HCT116 (cell line): ENCODE results near the gene PEX1. TPM values are rescaled to one million over a fixed set of nuclear protein-coding genes. Genes with fewer than 3 reads are reported as not detected.

ENCODE experiments used
- ATAC-seq: fragments of 200-7000 bp; cut with Tn5 transposase; 2 replicates; pipeline ENCODE4 v1.9.1; 2020; ENCODE audit warnings: mild to moderate bottlenecking, moderate library complexity
- BruUV-seq: library from RNA; stranded (reverse); fragments of 400-500 nt; replicated peaks from 2 replicates; lab custom pipeline; 2021; lab: Mats Ljungman, UMichigan
- CTCF ChIA-PET: fragments of 300-600 bp; sonication (Branson Sonifier 250); formaldehyde crosslinking; loops from one replicate; lab custom pipeline; 2021; ENCODE audit warnings: antibody characterized with exemption; lab: Charles Lee
- POLR2A ChIA-PET: fragments of 300-600, 350-600 bp; sonication (Branson Sonifier 250); formaldehyde crosslinking; loops from one replicate; lab custom pipeline; 2021; ENCODE audit warnings: antibody characterized with exemption; lab: Charles Lee
- RAD21 ChIA-PET, 2 experiments: fragments of 300-600 bp; sonication (Branson Sonifier 250); formaldehyde crosslinking; loops; one replicate each; lab custom pipeline; 2023; ENCODE audit warnings: low total read pairs in 2 of 2; ENCODE audit not compliant: uncharacterized antibody in 2 of 2, unreplicated experiment in 2 of 2, low non-redundant PET in 1 of 2; lab: Charles Lee
- DNase-seq: peaks from one replicate; pipeline ENCODE4 v3.0.0-alpha.2; 2010; ENCODE audit warnings: low read depth, low spot score
- H2AFZ ChIP-seq: fragments of 200-600 bp; shearing (Covaris generic), sonication (generic); 2 replicates; pipeline ENCODE4 v1.6.1; 2017; ENCODE audit warnings: low read depth, mixed run types, mixed read lengths, antibody characterized with exemption, low read length; ENCODE audit not compliant: poor library complexity, severe bottlenecking
- H3K27ac ChIP-seq: 2 replicates; pipeline ENCODE4 v1.5.1; 2012; ENCODE audit warnings: low read depth, low read length
- H3K27me3 ChIP-seq: fragments of 200-600 bp; sonication (generic); 2 replicates; pipeline ENCODE4 v1.6.1; 2016; ENCODE audit warnings: mixed run types, low read length, mixed read lengths; ENCODE audit not compliant: insufficient read depth
- H3K36me3 ChIP-seq, 2 experiments: fragments of 200-500 bp in 1 of 2; fragments of 200-600 bp in 1 of 2; sonication (Bioruptor generic) in 1 of 2; sonication (generic) in 1 of 2; 2 replicates each; pipeline versions ENCODE4 v1.5.1 to v1.6.1; 2014 to 2016; ENCODE audit warnings: low read length in 2 of 2, inconsistent platforms in 1 of 2, mixed read lengths in 1 of 2, mixed run types in 1 of 2; ENCODE audit not compliant: insufficient read depth in 2 of 2, control insufficient read depth in 1 of 2
- H3K4me1 ChIP-seq, 2 experiments: fragments of 200-600 bp in 1 of 2; sonication (generic) in 1 of 2; 2 replicates each; pipeline versions ENCODE4 v1.5.1 to v1.6.1; 2012 to 2017; ENCODE audit warnings: low read length in 2 of 2, inconsistent platforms in 1 of 2, mild to moderate bottlenecking in 1 of 2, mixed read lengths in 1 of 2, mixed run types in 1 of 2, moderate library complexity in 1 of 2; ENCODE audit not compliant: insufficient read depth in 2 of 2, control insufficient read depth in 1 of 2
- H3K4me2 ChIP-seq: fragments of 200-600 bp; sonication (generic); 2 replicates; pipeline ENCODE4 v1.6.1; 2017; ENCODE audit warnings: mixed run types, low read length, mixed read lengths
- H3K4me3 ChIP-seq, 2 experiments: fragments of 200-600 bp in 1 of 2; sonication (generic) in 1 of 2; replicated peaks in 1 of 2; 2 replicates each; pipeline ENCODE4 v1.5.1; 2011 to 2016; ENCODE audit warnings: low read length in 2 of 2, control low read depth in 1 of 2, low read depth in 1 of 2, mild to moderate bottlenecking in 1 of 2, mixed read lengths in 1 of 2, mixed run types in 1 of 2
- H3K79me2 ChIP-seq: fragments of 200-600 bp; sonication (generic); 2 replicates; pipeline ENCODE4 v1.6.1; 2017; ENCODE audit warnings: mild to moderate bottlenecking, mixed run types, low read length, moderate library complexity, mixed read lengths; ENCODE audit not compliant: insufficient read depth
- H3K9ac ChIP-seq: fragments of 200-600 bp; sonication (generic); 2 replicates; pipeline ENCODE4 v1.6.1; 2016; ENCODE audit warnings: low read length, mixed read lengths
- H3K9me2 ChIP-seq: fragments of 200-600 bp; sonication (generic), shearing (Covaris generic); 2 replicates; pipeline ENCODE4 v1.6.1; 2017; ENCODE audit warnings: mixed run types, mild to moderate bottlenecking, moderate library complexity; ENCODE audit not compliant: insufficient read depth
- H3K9me3 ChIP-seq, 2 experiments: fragments of 200-500 bp in 1 of 2; fragments of 200-600 bp in 1 of 2; sonication (Bioruptor generic) in 1 of 2; sonication (generic) in 1 of 2; 2 replicates each; pipeline ENCODE4 v1.6.1; 2014 to 2017; ENCODE audit warnings: low read length in 2 of 2, mixed read lengths in 2 of 2, inconsistent platforms in 1 of 2, low read depth in 1 of 2, mild to moderate bottlenecking in 1 of 2, mixed run types in 1 of 2, moderate library complexity in 1 of 2; ENCODE audit not compliant: control insufficient read depth in 1 of 2, insufficient read depth in 1 of 2
- H4K20me1 ChIP-seq: fragments of 200-600 bp; sonication (generic), shearing (Covaris generic); 2 replicates; pipeline ENCODE4 v1.6.1; 2017; ENCODE audit warnings: mixed run types, mild to moderate bottlenecking, moderate library complexity; ENCODE audit not compliant: insufficient read depth
- CBX3 ChIP-seq: IDR thresholded peaks from 2 replicates; pipeline ENCODE4 v1.6.1; 2012; ENCODE audit warnings: low read depth
- CEBPB ChIP-seq: IDR thresholded peaks from 2 replicates; pipeline ENCODE4 v1.6.1; 2012; ENCODE audit warnings: low read depth
- EZH2 ChIP-seq: fragments of 200-600 bp; sonication (generic); IDR thresholded peaks from 2 replicates; pipeline ENCODE4 v1.6.1; 2017; ENCODE audit warnings: antibody characterized with exemption, mixed run types
- FOSL1 ChIP-seq: IDR thresholded peaks from 2 replicates; pipeline ENCODE4 v1.6.1; 2012; ENCODE audit warnings: low read depth
- MAX ChIP-seq: IDR thresholded peaks from 2 replicates; pipeline ENCODE4 v1.6.1; 2012
- POLR2AphosphoS5 ChIP-seq: IDR thresholded peaks from 2 replicates; pipeline ENCODE4 v1.6.1; 2011; ENCODE audit warnings: mild to moderate bottlenecking, low read depth, low read length, moderate library complexity
- REST ChIP-seq: IDR thresholded peaks from 2 replicates; pipeline ENCODE4 v1.6.1; 2012; ENCODE audit warnings: low read depth
- TCF7L2 ChIP-seq: IDR thresholded peaks from 2 replicates; pipeline ENCODE4 v1.7.0; 2011; ENCODE audit warnings: borderline replicate concordance, inconsistent platforms; ENCODE audit not compliant: insufficient read depth, insufficient read length; ENCODE audit errors: extremely low read depth
- ZBTB33 ChIP-seq: IDR thresholded peaks from 2 replicates; pipeline ENCODE4 v1.6.1; 2011; ENCODE audit warnings: mild to moderate bottlenecking, low read length, moderate library complexity; ENCODE audit not compliant: insufficient replicate concordance; ENCODE audit errors: extremely low read depth
- ZFX ChIP-seq: fragments of 450-650 bp; IDR thresholded peaks from 2 replicates; pipeline ENCODE4 v1.6.1; 2017
- intact Hi-C: fragments of 100-400 bp; cut with micrococcal nuclease; formaldehyde crosslinking; loops from 2 replicates; pipeline ENCODE4 v1.10.0; 2022
- total RNA-seq: library from RNA; stranded (reverse); gene quantifications from one replicate; pipeline ENCODE4 v1.2.1, GENCODE V29; 2021; ENCODE audit not compliant: unreplicated experiment

The PEX1 gene
- total RNA-seq, 1 experiment from 2014 or later = 13.1 TPM

- no peak for TF ChIP-seq ZFX
- TF ChIP-seq TCF7L2 = no peak
- no peak for TF ChIP-seq EZH2
- no peak for TF ChIP-seq CEBPB
- TF ChIP-seq CBX3 = no peak
- TF ChIP-seq, all 23 proteins: peak for 0
Measured at GRCh38 chr7:92563345-92563744, 35.0 kb upstream of the PEX1 start (continued).

- BruUV-seq = no TSS peak
- Histone ChIP-seq H3K36me3 (peaks cover 17 to 20% of the 10 kb centered on the region in 2 experiments), H4K20me1 (no peaks in the 10 kb centered on the region), H2AFZ (no peak overlapping the region), H3K9ac (no peak overlapping the region), H3K9me2 (no peaks in the 10 kb centered on the region), H3K79me2 (no peaks in the 10 kb centered on the region), H3K4me2 (no peak overlapping the region), H3K4me3 (no peak overlapping the region), H3K27ac (no peak overlapping the region), H3K9me3 (no peaks in the 10 kb centered on the region), H3K4me1 (no peaks in the 10 kb centered on the region), H3K27me3 (no peaks in the 10 kb centered on the region)
- ChIA-PET CTCF (no interaction called here), RAD21 (no interaction called here), POLR2A (no interaction called here)
- DNase-seq = no peak
- TF ChIP-seq POLR2AphosphoS5 (no peak), FOSL1 (no peak), REST (no peak), ZBTB33 (no peak), MAX (no peak), CBX3 (no peak)
- ATAC-seq = no peak
- intact Hi-C loops = no loop called here
Measured at GRCh38 chr7:92560602-92561001, 32.3 kb upstream of the PEX1 start.
